ENCODE results near the gene TMEM240.
"Not testable (repeated sequence)": the region's sequence is repeated elsewhere in the genome, so short reads cannot be mapped to it uniquely, and the experiment has no call there.

Gene TMEM240

DNA sequence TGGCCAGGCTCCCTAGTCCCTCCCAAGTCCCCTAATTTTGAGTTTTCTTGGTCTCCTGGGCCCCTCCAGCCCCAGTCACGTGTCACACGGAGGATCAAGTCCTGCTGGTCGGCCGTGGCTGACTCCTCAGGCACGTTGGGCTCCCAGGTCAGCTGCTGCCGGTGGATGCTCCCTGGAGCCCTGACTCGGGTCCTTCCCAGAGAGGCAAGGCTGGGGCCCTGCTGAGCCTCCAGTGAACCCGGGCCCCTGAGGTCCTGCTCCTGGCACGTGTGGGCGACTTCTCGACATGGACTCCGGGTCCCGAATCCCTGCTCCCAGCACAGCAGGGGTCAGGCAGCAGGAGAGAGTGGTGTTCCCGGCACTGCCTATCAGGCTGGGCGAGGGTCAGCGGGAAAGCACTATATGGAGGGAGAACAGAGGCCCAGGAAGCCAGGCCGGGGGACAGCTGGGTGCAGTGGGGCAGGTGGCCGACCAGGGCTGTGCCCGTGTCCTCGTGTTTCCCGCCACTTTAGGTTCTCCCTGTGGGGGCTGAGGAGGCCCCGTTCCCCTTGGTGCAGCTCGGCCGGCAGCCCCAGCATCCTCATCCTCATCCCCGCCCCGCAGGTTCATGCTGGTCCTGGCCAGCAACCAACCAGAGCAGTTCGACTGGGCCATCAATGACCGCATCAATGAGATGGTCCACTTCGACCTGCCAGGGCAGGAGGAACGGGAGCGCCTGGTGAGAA is 13.2 kb downstream of the TMEM240 start:
- in situ Hi-C loops (cut with MboI; ENCODE audit: low sequenced_read_pairs) = no loop called here

DNA sequence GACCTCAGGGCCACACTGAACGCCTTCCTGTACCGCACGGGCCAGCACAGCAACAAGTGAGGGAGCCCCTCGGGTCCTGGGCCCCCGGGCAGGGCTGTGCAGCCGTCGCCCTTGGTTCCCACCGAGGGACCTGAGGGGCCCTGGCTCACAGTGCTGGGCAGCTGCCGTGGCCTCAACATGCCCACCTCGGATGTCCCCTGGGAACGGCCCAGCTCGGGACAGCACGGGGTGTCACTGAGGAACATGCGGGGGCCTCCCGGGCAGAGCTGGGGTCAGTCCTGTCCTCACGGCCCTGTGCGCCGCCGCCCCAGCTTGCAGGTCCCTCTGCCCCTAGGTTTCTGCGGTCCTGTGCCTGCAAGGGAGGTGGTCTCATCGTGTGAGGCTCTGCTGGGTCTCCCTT is 13.9 kb downstream of the TMEM240 start:
- in situ Hi-C loops (cut with MboI; ENCODE audit: low sequenced_read_pairs) = not testable (repeated sequence)

DNA sequence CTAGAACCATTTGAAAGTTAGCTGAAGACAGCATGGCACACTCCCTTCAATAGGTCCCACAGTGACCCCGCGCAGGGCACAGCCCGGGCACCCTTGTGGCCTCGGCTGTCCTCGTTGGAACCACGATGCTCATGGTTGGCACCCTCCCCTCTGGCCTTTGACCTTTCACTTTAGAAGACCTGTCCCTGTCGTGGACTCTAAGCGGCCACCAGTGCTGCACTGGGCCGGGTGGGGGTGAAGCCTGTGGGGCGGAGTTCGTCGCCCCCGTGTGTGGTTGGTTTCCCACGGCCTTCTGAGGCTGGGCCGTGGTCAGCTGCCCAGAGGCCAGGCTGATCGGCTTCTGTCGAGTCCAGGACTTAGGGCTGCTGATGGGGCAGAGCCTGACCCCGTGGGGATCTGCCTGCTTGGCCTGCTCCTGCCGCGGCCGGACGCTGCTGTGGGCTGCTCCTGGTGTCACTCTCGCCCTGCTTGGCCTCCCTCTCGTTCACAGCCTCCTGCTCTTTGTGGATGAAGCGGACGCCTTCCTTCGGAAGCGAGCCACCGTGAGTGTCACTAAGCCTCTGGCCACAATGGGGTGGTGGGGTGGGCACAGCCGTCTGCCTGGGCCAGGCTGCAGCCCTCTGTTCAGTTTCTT is 15.6 kb downstream of the TMEM240 start:
- in situ Hi-C loops (cut with MboI; ENCODE audit: low sequenced_read_pairs) = not testable (repeated sequence)

DNA sequence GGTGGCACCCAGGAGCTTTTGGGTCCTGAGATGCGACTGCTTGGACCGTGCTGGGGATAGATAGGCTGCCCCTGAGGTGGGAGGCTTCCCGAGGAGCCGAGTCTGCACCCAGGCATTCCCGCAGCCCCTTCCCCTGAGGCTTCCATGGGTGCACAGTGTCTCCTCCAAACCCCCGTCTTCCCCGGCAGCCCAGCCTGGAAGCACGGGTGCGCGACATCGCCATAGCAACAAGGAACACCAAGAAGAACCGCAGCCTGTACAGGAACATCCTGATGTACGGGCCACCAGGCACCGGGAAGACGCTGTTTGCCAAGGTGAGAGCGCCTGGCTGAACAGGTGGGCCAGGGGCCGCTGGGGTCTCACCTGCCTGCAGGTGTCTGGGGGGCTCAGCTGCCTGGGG is 16.8 kb downstream of the TMEM240 start:
- in situ Hi-C loops (cut with MboI; ENCODE audit: low sequenced_read_pairs) = not testable (repeated sequence)

DNA sequence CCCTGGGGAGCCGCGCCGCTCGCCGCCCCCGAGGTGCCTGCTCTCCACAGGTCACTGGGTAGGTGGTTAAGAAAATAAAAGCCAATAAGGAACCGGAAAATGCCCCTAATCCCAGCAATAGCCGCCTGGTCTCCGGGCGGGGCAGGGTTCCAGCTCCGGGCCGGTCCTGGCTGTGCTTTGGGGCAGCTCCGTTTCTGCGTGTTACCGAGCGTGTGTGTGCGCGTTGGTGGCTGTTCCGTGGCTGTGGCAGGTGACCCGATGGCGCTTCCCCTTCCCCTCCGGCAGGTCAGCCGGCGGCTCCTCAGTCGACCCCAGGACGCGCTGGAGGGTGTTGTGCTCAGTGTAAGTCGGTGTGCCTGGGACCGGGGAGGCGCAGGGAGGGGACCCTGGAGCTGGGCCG is 17.2 kb downstream of the TMEM240 start:
- in situ Hi-C loops (cut with MboI; ENCODE audit: low sequenced_read_pairs) = not testable (repeated sequence)

DNA sequence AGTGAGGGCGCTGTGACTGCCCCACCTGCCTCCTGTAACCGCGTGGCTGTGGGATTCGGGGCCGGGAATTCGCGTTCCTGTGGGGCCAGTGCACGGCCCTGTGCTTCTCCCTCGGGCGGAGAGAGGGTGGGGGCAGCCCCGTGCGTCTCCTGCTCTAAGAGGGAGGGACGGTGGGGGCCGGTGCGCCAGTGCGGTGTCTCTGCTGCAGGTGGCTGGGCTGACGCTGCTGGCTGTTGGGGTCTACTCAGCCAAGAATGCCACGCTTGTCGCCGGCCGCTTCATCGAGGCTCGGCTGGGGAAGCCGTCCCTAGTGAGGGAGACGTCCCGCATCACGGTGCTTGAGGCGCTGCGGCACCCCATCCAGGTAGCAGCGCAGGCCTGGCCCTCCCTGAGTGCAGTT is 17.9 kb downstream of the TMEM240 start:
- in situ Hi-C loops (cut with MboI; ENCODE audit: low sequenced_read_pairs) = not testable (repeated sequence)

DNA sequence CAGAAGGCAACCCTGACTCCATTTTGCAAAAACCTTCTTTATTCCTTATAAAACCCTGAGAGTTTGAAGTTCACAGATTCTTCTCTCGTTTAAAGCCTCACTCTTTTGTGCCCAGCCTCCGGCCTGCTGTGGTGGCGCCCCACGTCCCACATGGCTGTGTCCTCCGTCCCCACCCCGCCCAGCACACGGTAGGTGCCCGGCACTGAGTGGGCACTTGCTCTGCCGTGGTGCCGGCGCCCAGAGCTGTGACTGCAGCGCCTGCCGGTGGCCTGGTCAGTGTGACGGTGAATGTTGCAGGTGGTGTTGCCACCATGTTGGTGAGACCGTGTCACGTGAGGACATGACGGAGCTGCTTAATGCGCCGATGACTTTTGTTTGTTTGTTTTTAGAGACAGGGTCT is 19.1 kb downstream of the TMEM240 start:
- in situ Hi-C loops (cut with MboI; ENCODE audit: low sequenced_read_pairs) = no loop called here

DNA sequence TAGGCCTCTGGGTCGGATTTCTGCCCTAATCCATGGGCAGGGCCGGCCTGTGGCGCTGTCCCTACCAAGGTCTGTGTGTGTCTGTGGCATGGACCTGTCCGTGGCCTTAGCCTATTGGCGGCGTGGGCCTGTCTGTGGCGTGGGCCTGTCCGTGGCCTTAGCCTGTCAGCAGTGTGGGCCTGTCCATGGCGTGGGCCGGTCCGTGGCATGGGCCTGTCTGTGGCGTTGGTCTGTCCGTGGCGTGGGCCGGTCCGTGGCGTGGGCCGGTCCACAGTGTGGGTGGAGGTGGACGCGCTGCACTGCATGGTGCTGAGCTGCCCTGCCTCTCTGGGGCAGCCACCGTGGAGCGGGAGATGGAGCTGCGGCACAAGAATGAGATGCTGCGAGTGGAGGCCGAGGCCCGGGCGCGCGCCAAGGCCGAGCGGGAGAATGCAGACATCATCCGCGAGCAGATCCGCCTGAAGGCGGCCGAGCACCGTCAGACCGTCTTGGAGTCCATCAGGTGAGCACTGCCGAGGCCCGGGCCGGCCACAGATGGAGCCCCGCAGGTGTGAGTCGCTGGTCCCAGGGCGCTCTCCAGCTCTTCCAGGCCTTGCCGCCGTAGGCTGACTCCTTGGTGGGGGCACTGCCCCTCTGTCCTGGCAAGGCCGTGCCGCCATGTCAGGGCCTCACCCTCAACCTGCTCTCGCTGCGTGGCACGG is 20.5 kb downstream of the TMEM240 start:
- in situ Hi-C loops (cut with MboI; ENCODE audit: low sequenced_read_pairs) = not testable (repeated sequence)

DNA sequence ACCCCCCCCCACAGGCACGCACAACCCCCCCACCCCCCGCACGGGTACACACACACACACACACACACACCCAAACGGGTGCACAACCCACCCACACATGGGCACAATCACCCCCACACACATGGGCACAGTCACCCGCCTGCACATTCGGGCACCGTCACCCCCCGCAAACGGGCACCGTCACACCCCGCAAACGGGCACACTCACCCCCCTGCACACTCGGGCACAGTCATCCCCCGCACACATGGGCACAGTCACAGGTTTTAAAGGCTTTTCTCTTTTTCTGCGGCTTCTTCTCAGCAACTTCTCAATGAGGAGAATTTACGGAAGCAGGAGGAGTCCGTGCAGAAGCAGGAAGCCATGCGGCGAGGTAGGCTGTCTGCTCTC is 21.8 kb downstream of the TMEM240 start:
- in situ Hi-C loops (cut with MboI; ENCODE audit: low sequenced_read_pairs) = not testable (repeated sequence)

DNA sequence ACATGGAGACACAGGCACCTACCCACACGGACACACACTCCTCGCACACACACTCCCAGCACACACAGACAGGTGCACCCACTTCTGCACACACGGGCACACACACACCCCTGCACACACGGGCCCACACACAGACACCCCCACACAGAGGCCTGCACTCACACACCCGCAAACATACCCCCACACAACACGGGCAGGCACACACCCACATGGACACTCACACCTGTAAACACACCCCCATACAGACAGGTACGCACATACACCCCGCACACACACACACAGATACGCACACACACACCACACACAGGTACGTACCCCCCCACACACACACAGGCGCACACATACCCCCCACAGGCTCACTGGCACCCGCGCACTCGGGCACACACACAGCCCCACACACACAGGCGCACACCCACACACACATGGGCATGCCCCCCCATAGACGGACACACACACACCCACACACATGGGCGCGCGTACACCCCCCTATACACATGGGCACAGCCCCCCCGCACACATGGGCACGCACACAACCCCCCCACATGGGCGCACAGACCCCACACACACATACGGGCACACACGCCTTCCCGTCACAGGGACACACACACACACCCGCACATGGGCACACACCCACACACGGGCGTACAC is 22.3 kb downstream of the TMEM240 start:
- in situ Hi-C loops (cut with MboI; ENCODE audit: low sequenced_read_pairs) = no loop called here

DNA sequence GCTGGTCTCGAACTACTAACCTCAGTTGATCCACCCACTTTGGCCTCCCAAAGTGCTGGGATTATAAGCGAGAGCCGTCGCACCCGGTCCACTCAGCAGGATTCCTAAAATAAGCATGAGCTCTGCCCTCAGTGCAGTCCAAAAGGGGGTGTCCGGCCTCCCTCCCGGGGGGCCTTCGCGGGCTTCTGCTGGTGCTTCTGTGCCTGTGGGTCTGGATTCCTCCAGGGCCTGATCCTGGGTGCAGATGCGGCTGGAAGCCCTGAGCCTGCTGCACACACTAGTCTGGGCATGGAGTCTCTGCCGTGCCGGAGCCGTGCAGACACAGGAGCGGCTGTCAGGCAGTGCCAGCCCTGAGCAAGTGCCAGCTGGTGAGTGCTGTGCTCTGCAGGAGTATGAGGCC is 23.5 kb downstream of the TMEM240 start:
- in situ Hi-C loops (cut with MboI; ENCODE audit: low sequenced_read_pairs) = not testable (repeated sequence)

DNA sequence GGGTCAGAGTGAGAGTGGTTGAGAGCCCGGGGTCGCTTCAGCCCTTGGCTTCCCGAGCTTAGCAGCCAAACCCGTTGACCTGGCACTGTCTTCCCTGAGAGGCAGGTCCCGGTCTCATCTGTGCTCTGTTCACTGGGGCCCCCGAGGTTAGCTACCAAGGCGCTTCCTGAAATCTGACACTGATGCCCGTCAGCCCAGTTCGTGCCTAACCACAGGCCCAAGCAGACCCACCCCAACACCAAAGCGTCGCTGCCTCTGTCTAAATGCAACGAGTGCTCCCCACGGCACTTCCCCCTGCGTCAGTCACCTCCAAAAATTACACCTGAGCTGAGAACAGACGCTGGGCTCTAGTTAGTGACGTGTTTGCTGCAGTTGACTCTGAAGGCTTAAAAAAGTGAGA is 26.0 kb downstream of the TMEM240 start:
- in situ Hi-C loops (cut with MboI; ENCODE audit: low sequenced_read_pairs) = not testable (repeated sequence)

DNA sequence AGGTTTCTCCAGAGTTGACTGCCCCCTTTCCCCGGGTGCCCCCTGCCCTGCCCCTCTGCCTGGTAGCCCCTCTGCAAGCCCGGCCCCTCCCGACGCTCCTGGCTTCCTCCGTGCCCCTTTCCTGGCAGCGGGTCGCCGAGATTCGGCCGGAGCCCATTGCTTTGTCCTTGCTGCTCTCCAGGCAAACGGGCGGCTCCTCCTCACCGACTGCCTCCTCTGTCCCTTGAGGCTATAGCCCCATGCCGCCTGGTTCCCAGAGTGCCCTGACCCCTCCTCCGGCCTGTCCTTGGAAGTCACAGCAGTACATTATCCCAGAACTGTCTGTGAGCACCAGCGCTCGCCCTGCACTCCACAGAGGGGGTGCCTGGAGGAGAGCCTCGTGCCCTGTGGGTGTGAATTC is 26.7 kb downstream of the TMEM240 start:
- in situ Hi-C loops (cut with MboI; ENCODE audit: low sequenced_read_pairs) = not testable (repeated sequence)

DNA sequence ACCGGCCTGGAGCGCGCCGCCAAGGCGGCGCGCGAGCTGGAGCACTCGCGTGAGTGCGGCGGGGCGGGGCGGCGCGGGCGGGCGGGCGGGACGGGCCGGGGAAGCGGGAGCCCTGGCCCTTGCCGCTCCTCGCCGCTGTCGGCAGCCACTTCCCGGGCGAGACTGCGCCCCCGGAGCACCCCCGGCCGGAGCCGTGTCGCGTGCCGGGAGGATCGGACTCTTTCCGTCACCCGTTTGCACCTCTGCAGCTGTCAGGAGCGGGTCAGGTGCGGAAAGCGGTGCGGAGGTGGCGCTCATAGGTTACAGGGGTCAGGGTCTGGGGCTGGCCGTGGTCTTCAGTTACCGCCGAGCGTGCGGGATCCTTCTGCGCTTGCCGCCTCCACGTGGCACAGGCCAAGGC is 28.0 kb downstream of the TMEM240 start:
- in situ Hi-C loops (cut with MboI; ENCODE audit: low sequenced_read_pairs) = not testable (repeated sequence)

DNA sequence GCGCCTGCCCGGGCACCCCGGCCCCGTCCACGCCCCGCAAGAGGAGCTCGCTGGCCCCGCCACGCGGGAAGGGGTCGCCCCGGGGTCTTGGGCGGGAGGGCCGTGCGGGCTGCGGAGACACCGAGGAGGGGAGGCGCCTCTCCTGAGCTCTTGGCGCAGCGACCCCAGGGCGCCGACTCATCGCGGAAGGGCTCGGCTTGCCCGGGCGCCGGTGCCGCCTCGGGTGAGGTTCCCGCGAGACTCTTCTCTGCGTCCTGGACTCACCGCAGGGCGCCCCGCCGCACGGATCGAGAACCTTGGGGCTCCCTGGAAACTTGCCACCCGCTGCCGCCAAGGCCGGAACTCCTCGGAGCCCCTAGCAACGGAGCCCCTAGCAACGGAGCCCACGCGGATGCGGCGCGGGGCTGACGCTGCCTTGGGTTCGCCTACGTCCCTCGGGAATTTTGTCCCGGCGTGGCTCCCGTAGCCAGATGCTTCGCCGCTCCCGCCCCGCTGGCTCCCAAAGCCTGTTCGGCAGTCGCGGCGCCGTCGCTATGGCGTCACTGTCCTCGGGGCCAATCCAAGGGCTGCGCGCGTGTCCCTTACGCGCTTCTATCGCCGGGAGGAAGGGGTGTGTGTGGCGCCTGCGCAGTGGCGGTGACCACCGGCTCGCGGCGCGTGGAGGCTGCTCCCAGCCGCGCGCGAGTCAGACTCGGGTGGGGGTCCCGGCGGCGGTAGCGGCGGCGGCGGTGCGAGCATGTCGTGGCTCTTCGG is 28.7 kb downstream of the TMEM240 start, which contains the start of gene ATAD3A:
Gene ATAD3A, plus strand, starts transcription at position 630 of the 753 bp plus-strand sequence. Its CDS starts 107 bp downstream, at position 737.
- in situ Hi-C loops (cut with MboI; ENCODE audit: low sequenced_read_pairs) = no loop called here

DNA sequence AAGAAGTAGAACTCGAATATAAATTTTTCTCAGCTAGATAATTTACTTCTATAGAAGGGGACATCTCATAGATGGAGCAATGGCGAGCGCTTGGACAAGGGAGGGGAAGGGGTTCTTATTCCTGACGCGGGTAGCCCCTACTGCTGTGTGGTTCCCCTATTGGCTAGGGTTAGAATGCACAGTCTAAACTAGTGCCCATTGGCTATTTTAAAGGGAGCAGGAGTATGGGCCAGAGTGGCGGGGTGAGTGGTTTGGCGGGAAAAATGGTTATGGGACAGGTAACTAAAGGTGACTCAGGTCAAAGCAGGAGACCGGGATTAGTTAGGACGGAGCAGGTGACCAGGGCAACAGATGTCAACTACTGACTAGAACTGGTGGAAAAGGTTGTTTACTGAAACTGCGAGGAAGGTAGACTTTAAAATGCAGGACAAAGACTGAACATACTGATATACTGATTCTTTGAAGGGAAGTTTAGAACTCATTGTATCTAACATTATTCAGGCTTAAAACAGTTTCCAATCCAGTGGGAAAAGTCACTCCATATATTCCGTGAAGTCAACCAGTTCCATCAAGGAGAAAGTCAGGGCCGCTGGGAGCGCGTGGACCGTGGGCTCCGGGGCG is 29.4 kb downstream of the TMEM240 start:
- in situ Hi-C loops (cut with MboI; ENCODE audit: low sequenced_read_pairs) = no loop called here

DNA sequence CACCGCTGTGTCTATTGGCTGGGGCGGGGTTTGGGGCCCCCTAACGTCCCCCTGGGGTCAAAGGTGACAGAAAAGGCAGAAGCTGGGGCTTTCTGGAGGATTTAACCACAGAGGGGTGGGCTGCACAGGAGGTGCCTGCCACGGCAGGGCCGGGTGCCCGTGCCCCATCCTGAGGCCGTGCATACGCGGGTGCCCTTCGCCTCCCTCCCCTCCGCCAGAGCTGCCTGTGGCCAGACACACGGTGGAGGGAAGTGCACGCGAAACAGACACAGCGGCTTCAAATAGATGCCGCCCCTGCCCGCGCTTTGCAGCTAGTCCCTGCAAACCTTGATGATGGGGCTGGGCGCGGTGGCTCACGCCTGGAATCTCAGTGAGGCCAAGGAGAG is 31.0 kb downstream of the TMEM240 start:
- in situ Hi-C loops (cut with MboI; ENCODE audit: low sequenced_read_pairs) = not testable (repeated sequence)

DNA sequence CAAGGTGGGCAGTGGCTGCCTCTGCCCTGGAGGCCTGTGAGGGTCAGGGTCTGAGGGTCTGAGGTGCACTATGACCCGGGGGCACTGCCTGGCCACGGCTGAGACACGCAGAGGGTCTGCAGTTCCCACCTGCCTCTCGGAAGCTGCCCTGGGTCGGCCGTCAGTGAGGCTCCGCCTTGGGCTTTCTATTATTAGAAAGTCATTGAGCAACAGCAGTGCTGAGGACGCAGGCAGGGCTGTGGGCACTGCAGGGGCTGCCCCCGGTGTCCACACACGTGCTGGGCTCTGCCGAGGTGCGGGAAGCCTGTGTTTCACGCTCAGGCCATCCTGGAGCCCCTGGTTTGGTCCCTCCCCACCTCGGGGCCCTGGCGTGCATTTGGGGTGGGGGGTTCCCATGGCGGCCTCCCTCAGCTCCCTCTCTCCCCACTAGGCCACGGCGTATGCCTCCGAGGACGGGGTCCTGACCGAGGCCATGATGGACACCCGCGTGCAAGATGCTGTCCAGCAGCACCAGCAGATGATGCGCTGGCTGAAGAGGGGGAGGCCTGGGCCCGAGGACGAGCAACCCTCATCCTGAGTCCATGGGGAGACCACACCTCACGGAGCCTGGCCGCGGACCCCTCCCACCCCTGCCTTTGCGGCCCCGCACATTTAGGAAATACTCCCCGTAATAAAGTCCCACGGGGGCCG is 31.5 kb downstream of the TMEM240 start:
- in situ Hi-C loops (cut with MboI; ENCODE audit: low sequenced_read_pairs) = not testable (repeated sequence)

DNA sequence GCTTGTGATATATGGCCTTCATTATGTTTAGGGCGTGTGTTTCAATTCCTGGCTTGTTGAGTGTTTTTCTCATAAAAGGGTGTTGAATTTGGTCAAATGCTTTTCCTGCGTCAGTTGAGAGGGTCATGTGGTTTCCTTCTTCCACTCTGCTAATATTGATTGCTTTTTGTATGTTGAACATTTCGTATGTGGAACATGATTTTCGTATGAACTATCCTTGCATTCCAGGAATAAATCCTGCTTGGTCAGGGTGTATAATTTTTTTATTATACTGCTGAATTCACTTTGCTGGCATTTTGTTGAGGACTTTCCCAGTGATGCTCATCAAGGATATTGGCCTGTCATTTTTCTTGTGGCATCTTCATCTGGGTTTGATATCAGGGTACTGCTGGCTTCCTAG is 33.1 kb downstream of the TMEM240 start:
- in situ Hi-C loops (cut with MboI; ENCODE audit: low sequenced_read_pairs) = no loop called here

DNA sequence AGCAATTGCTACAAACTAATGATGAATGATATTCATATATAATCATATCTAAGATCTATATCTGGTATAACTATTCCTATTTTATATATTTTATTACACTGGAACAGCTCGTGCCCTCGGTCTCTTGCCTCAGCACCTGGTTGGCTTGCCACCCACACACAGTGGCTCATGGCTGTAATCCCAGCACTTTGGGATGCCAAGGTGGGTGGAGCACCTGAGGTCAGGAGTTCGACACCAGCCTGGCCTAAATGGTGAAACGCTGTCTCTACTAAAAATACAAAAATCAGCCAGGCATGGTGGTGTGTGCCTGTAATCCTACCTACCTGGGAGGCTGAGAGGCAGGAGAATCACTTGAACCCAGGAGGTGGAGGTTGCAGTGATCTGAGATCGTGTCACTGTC is 34.6 kb downstream of the TMEM240 start:
- in situ Hi-C loops (cut with MboI; ENCODE audit: low sequenced_read_pairs) = not testable (repeated sequence)
